Measurements from ENCODE around the gene TRMT11. TPM values are rescaled to one million over a fixed set of nuclear protein-coding genes. Genes with fewer than 3 reads are reported as not detected.

Gene TRMT11
- total and polyA plus RNA-seq, 10 of the 15 experiments (the other 5 are each of a cell fraction or from before 2014, with no cell fraction given): 34.0 to 81.1 (median 43.7) TPM

GRCh38 chr6:125991653-125992052 lies 5.3 kb downstream of the TRMT11 start:
- Histone ChIP-seq H3K4me1 (ENCODE audit: control insufficient read depth, insufficient read depth, low read length) (no peaks in the 10 kb centered on the region), H3K27me3 (replicated peaks in 1 of 2; ENCODE audit: control insufficient read depth in 2 of 2, insufficient read depth in 2 of 2, low read length in 1 of 2) (no peaks in the 10 kb centered on the region), H3K36me3 (ENCODE audit: control insufficient read depth in 2 of 2, insufficient read depth in 2 of 2, low read length in 1 of 2) (0 out of 4 replicates have a peak, but pooled peaks cover 0 to 3% of the 10 kb centered on the region in 2 experiments), H3K9ac (ENCODE audit: control insufficient read depth, insufficient read depth, low read length) (no peak overlapping the region), H3K4me2 (ENCODE audit: control insufficient read depth, insufficient read depth) (no peak overlapping the region), H3K27ac (ENCODE audit: control insufficient read depth, insufficient read depth) (no peak overlapping the region), H2AFZ (ENCODE audit: control insufficient read depth, low read depth, low read length) (no peak overlapping the region), H3K9me3 (replicated peaks; ENCODE audit: control insufficient read depth, insufficient read depth, low read length) (no peaks in the 10 kb centered on the region), H4K20me1 (ENCODE audit: control insufficient read depth, insufficient read depth) (no peaks in the 10 kb centered on the region), H3K79me2 (ENCODE audit: control insufficient read depth, insufficient read depth, low read length) (peaks cover 79% of the 10 kb centered on the region), H3K4me3 (no peak overlapping the region)
- in situ Hi-C loops (cut with MboI) (loop anchor here (10.0 kb wide), 1 partner anchor 1133 kb away; no protein-coding TSS in a partner anchor), intact Hi-C loops (cut with micrococcal nuclease; ENCODE audit: unreplicated experiment) (loop anchor here (10.0 kb wide), 1 partner anchor 323 kb away; no protein-coding TSS in a partner anchor)
- no TSS peak for BruUV-seq (replicated peaks)
- SMC1A ChIA-PET (ENCODE audit: uncharacterized antibody, unreplicated experiment): interaction anchor here (0.7 to 6.3 kb wide), 9 partner anchors 12 to 211 kb away, joined by 3 to 39 read pairs (median 5); partner anchors contain the start of gene NCOA7
- 92% methylated on average over 1 of the region's 1 CpG for WGBS (ENCODE audit: insufficient coverage, insufficient replicate concordance, low lambda C conversion rate, missing lambda C conversion rate)
- DNase-seq (ENCODE audit: low read depth, low spot score) (no peak), ATAC-seq (no peak), FAIRE-seq (no peak)
- RAD21 ChIA-PET (ENCODE audit: unreplicated experiment): interaction anchor here (0.8 to 1.3 kb wide), 4 partner anchors 180 to 349 kb away, joined by 3 to 6 read pairs (median 4); partner anchors contain the start of genes CENPW and NCOA7
- POLR2A ChIA-PET: interaction anchor here (1.4 kb wide), 1 partner anchor 200 kb away, joined by 6 read pairs; the partner anchor contains the start of gene NCOA7
- CTCF ChIA-PET: interaction anchor here (0.6 to 7.1 kb wide), 12 partner anchors 11 to 224 kb away, joined by 3 to 68 read pairs (median 4); no protein-coding TSS in a partner anchor
- TF ChIP-seq RAD21 (IDR thresholded peaks at IDR 0.05; ENCODE audit: insufficient read depth, low read depth, low read length): no peak
- TF ChIP-seq TCF3 (IDR thresholded peaks at IDR 0.05; ENCODE audit: borderline replicate concordance, insufficient read depth, low read depth, low read length): no peak
- TF ChIP-seq PKNOX1 (IDR thresholded peaks at IDR 0.05): no peak
- TF ChIP-seq EGR1 (IDR thresholded peaks at IDR 0.05; ENCODE audit: borderline replicate concordance in 1 of 2, low read depth in 2 of 2, low read length in 2 of 2): no peak
- no peak for TF ChIP-seq STAT1 (conservative IDR thresholded peaks at IDR 0.05)
- TF ChIP-seq FOXM1 (IDR thresholded peaks at IDR 0.05; ENCODE audit: low read depth, low read length): no peak
- no peak for TF ChIP-seq CHD4 (IDR thresholded peaks at IDR 0.05)
- TF ChIP-seq, protein P1, sequence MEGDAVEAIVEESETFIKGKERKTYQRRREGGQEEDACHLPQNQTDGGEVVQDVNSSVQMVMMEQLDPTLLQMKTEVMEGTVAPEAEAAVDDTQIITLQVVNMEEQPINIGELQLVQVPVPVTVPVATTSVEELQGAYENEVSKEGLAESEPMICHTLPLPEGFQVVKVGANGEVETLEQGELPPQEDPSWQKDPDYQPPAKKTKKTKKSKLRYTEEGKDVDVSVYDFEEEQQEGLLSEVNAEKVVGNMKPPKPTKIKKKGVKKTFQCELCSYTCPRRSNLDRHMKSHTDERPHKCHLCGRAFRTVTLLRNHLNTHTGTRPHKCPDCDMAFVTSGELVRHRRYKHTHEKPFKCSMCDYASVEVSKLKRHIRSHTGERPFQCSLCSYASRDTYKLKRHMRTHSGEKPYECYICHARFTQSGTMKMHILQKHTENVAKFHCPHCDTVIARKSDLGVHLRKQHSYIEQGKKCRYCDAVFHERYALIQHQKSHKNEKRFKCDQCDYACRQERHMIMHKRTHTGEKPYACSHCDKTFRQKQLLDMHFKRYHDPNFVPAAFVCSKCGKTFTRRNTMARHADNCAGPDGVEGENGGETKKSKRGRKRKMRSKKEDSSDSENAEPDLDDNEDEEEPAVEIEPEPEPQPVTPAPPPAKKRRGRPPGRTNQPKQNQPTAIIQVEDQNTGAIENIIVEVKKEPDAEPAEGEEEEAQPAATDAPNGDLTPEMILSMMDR (IDR thresholded peaks at IDR 0.05 in 2 of 3, conservative IDR thresholded peaks at IDR 0.05 in 1 of 3; ENCODE audit: control insufficient read depth in 2 of 3, extremely low read depth in 1 of 3, insufficient read depth in 1 of 3, low read depth in 3 of 3, low read length in 3 of 3): no peak
- TF ChIP-seq TCF12 (IDR thresholded peaks at IDR 0.05; ENCODE audit: low read depth, low read length): no peak
- no peak for TF ChIP-seq SMAD5 (IDR thresholded peaks at IDR 0.05; ENCODE audit: low read depth)
- no peak for TF ChIP-seq CBX3 (IDR thresholded peaks at IDR 0.05; ENCODE audit: borderline replicate concordance, low read depth)
- no peak for TF ChIP-seq PAX5 (IDR thresholded peaks at IDR 0.05; ENCODE audit: borderline replicate concordance, low read depth, low read length)
- no peak for TF ChIP-seq POU2F2 (IDR thresholded peaks at IDR 0.05; ENCODE audit: borderline replicate concordance, low read depth, low read length)
- no peak for TF ChIP-seq RAD51 (IDR thresholded peaks at IDR 0.05)
- no peak for TF ChIP-seq RB1 (IDR thresholded peaks at IDR 0.05; ENCODE audit: borderline replicate concordance)
- TF ChIP-seq, protein P2, sequence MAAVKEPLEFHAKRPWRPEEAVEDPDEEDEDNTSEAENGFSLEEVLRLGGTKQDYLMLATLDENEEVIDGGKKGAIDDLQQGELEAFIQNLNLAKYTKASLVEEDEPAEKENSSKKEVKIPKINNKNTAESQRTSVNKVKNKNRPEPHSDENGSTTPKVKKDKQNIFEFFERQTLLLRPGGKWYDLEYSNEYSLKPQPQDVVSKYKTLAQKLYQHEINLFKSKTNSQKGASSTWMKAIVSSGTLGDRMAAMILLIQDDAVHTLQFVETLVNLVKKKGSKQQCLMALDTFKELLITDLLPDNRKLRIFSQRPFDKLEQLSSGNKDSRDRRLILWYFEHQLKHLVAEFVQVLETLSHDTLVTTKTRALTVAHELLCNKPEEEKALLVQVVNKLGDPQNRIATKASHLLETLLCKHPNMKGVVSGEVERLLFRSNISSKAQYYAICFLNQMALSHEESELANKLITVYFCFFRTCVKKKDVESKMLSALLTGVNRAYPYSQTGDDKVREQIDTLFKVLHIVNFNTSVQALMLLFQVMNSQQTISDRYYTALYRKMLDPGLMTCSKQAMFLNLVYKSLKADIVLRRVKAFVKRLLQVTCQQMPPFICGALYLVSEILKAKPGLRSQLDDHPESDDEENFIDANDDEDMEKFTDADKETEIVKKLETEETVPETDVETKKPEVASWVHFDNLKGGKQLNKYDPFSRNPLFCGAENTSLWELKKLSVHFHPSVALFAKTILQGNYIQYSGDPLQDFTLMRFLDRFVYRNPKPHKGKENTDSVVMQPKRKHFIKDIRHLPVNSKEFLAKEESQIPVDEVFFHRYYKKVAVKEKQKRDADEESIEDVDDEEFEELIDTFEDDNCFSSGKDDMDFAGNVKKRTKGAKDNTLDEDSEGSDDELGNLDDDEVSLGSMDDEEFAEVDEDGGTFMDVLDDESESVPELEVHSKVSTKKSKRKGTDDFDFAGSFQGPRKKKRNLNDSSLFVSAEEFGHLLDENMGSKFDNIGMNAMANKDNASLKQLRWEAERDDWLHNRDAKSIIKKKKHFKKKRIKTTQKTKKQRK (IDR thresholded peaks at IDR 0.05; ENCODE audit: low read depth, low read length): no peak
- TF ChIP-seq SUZ12 (IDR thresholded peaks at IDR 0.05; ENCODE audit: unreplicated experiment): no peak
